ENCODE results near the gene CCDC80. TPM values are rescaled to one million over a fixed set of nuclear protein-coding genes. Genes with fewer than 3 reads are reported as not detected.

Gene CCDC80
- total RNA-seq, 4 donors from 2014 or later: 19.4 to 129 (median 31.1) TPM

DNA sequence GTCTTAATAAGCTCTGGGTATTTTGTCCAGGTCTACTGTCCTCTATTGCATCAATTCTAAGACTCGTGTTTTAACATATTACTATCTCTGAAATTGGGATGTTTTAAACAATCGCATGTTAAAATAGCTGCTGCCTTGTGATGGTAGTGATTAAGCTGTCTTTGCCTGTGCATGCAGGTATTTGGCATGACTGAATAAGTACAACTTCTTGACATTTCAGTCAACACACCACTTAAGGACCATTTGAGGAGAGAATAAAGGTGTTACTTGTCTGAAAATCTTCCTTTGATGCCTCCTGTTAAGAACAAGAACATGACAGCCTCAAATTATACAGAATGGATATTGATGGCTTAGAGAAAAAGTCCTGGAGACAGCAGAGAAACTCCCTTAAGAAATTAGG lies 46.1 kb downstream of the CCDC80 start:
- TF ChIP-seq EP300 (IDR thresholded peaks at IDR 0.05) (no peak), CTCF (IDR thresholded peaks at IDR 0.05) (no peak)
- WGBS, 2 donors: 70 to 99% methylated on average over 2 of the region's 2 CpGs
- DNase-seq (ENCODE audit: low spot score in 2 of 2): no peak

DNA sequence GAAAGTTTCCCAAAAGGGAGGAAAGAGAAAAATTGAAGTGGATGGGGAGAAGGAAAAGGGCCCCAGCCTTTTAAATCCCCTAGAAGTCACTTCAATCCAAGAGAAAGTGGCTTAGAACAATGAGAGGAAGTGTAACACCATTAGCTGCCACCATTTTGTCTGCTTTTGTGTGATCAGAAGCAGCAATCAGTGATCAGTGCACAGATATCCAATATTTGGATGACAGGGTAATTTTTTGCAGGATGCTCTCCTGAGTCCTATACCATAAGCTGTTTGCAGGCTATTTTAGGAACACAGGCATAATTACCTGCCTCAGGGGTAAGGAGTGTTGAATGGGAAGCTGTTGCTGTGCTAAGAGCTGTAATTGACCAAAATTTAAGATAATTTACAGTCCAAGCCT lies 47.7 kb downstream of the CCDC80 start:
- no peaks in the 10 kb centered on the region for H3K27me3 ChIP-seq
- no peaks in the 10 kb centered on the region for H3K4me1 ChIP-seq
- H3K27ac ChIP-seq: no peak overlapping the region
- peaks cover 0 to 7% (median 0%) of the 10 kb centered on the region in 4 donors for H3K9me3 ChIP-seq
- DNase-seq (ENCODE audit: low spot score in 2 of 2): no peak
- H3K36me3 ChIP-seq: peaks cover 0 to 67% (median 2%) of the 10 kb centered on the region in 3 donors
- H3K4me3 ChIP-seq: no peak overlapping the region
- TF ChIP-seq CTCF (IDR thresholded peaks at IDR 0.05): no peak
- no peak for TF ChIP-seq EP300 (IDR thresholded peaks at IDR 0.05)
- no peak for TF ChIP-seq POLR2A (IDR thresholded peaks at IDR 0.05)

More for the DNA sequence above, 46.1 kb downstream of the CCDC80 start:
- Histone ChIP-seq H3K27me3 (no peaks in the 10 kb centered on the region), H3K4me1 (no peaks in the 10 kb centered on the region), H3K4me3 (no peak overlapping the region), H3K27ac (no peak overlapping the region), H3K9me3 (peaks cover 0 to 7% (median 0%) of the 10 kb centered on the region in 4 donors), H3K36me3 (peaks cover 0 to 64% (median 0%) of the 10 kb centered on the region in 3 donors)

- TF ChIP-seq POLR2A (IDR thresholded peaks at IDR 0.05) (no peak), EP300 (IDR thresholded peaks at IDR 0.05) (no peak), CTCF (IDR thresholded peaks at IDR 0.05) (no peak)
- Histone ChIP-seq H3K9me3 (no peaks in the 10 kb centered on the region), H3K4me1 (no peaks in the 10 kb centered on the region), H3K4me3 (no peak overlapping the region), H3K36me3 (peaks cover 0 to 73% (median 2%) of the 10 kb centered on the region in 3 donors), H3K27me3 (no peaks in the 10 kb centered on the region), H3K27ac (no peak overlapping the region)
- 84 to 98% methylated on average over 1 of the region's 1 CpG for WGBS, 2 donors
- no peak for DNase-seq (ENCODE audit: low spot score in 2 of 2)
These were observed 53.6 kb downstream of the CCDC80 start for GRCh38 chr3:112587336-112587735.

DNA sequence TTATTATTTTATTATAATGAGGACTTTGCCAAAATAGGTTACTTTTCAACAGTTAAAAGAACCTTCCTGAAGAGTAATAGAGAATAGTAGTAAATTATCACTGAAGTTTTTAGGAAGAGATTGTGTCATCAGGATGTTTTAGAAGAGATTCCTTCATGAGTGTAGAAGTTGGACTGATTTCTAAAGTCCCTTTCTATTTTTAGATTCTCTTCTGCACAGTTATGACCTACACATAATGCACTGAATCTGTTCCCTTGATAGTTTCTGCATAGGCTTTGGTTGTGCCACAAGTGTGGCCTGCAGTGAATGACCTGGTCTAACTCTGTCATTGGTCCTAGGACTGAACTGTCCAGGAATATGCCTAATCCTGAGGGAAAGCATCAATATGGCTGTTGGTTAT lies 55.2 kb downstream of the CCDC80 start:
- Histone ChIP-seq H3K9me3 (no peaks in the 10 kb centered on the region), H3K4me1 (no peaks in the 10 kb centered on the region), H3K4me3 (no peak overlapping the region), H3K27ac (no peak overlapping the region), H3K27me3 (no peaks in the 10 kb centered on the region), H3K36me3 (peaks cover 2 to 74% (median 3%) of the 10 kb centered on the region in 3 donors)
- no peak for DNase-seq (ENCODE audit: low spot score in 2 of 2)
- TF ChIP-seq EP300 (IDR thresholded peaks at IDR 0.05) (no peak), CTCF (IDR thresholded peaks at IDR 0.05) (no peak), POLR2A (IDR thresholded peaks at IDR 0.05) (no peak)

DNA sequence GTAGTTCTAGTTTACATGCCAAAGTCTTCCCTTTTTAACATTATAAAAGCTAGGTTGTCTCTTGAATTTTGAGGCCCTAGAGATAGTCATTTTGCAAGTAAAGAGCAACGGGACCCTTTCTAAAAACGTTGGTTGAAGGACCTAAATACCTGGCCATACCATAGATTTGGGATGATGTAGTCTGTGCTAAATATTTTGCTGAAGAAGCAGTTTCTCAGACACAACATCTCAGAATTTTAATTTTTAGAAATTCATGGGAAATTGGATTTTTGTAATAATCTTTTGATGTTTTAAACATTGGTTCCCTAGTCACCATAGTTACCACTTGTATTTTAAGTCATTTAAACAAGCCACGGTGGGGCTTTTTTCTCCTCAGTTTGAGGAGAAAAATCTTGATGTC lies 57.8 kb downstream of the CCDC80 start:
- Histone ChIP-seq H3K27me3 (no peaks in the 10 kb centered on the region), H3K9me3 (no peaks in the 10 kb centered on the region), H3K4me3 (no peak overlapping the region), H3K36me3 (peaks cover 0 to 77% (median 10%) of the 10 kb centered on the region in 3 donors), H3K27ac (no peak overlapping the region), H3K4me1 (no peaks in the 10 kb centered on the region)
- no peak for DNase-seq (ENCODE audit: low spot score in 2 of 2)
- TF ChIP-seq POLR2A (IDR thresholded peaks at IDR 0.05): no peak
- no peak for TF ChIP-seq CTCF (IDR thresholded peaks at IDR 0.05)
- no peak for TF ChIP-seq EP300 (IDR thresholded peaks at IDR 0.05)
- WGBS, 2 donors: 76 to 79% methylated on average over 3 of the region's 3 CpGs
